ENCODE measurements around the gene CFAP299.

Gene CFAP299

DNA sequence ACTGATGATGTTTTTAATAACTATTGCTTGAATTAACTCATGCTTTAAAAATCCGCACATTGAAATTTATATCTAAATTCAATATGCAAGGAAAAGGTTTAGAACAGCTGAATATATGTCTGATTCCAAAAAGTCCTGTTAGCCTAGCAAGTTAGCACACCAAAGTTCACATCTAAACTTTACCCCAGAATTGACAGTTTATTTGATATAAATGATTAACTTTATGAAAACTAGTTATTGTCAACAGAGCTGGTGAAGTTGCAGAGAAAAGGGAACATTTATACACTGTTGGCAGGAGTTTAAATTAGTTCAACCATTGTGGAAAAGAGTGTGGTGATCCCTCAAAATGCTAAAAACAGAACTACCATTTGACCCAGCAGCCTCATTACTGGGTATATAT is 574.4 kb downstream of the CFAP299 start:
- TF ChIP-seq, protein P1, sequence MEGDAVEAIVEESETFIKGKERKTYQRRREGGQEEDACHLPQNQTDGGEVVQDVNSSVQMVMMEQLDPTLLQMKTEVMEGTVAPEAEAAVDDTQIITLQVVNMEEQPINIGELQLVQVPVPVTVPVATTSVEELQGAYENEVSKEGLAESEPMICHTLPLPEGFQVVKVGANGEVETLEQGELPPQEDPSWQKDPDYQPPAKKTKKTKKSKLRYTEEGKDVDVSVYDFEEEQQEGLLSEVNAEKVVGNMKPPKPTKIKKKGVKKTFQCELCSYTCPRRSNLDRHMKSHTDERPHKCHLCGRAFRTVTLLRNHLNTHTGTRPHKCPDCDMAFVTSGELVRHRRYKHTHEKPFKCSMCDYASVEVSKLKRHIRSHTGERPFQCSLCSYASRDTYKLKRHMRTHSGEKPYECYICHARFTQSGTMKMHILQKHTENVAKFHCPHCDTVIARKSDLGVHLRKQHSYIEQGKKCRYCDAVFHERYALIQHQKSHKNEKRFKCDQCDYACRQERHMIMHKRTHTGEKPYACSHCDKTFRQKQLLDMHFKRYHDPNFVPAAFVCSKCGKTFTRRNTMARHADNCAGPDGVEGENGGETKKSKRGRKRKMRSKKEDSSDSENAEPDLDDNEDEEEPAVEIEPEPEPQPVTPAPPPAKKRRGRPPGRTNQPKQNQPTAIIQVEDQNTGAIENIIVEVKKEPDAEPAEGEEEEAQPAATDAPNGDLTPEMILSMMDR (IDR thresholded peaks at IDR 0.05; ENCODE audit: low read length, missing control alignments), result no peak
- no peak for DNase-seq (ENCODE audit: low read depth)
- H3K4me3 ChIP-seq (replicated peaks; ENCODE audit: low read depth, low read length), result no peak overlapping the region

DNA sequence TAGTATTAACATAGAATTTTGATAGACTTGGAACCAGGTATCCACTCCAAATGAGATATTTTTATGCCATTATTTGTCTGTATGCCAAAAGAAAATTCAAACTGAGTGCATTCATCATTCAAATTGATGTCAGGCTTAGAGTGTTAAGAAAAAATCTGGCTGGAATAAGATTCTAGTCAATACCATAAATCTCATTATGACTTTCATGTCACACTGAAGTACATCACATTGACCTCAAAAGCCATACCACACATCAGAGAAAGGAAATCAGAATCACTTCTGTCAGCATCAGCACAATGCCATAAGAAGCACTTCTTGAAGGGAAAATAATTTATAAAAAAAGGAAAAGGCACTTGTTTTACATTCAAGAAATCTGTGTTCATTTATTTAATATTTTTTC is 575.9 kb downstream of the CFAP299 start:
- DNase-seq (ENCODE audit: low read depth), result no peak
- TF ChIP-seq, protein P1 (IDR thresholded peaks at IDR 0.05; ENCODE audit: low read length, missing control alignments), result no peak
- H3K4me3 ChIP-seq (replicated peaks; ENCODE audit: low read depth, low read length), result no peak overlapping the region

DNA sequence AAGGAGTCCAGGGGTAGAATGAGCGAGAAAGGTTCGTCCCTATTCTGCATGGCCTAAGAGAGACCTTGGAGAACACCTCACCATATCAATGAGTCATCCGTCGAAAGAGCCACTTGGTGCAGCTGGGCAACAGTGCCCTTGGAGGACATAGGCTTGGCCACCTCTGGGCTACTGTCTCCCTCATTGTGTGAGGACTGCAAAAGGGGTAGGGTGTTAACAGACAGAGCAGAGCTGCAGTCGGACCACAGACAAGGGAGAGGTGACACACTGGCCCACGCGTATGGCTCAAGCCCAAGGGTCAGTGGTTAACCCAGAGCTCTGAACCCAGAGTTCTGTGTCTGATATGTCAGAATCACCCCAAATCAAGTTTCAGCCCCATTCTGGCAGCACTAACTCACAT is 576.8 kb downstream of the CFAP299 start:
- TF ChIP-seq, protein P1 (IDR thresholded peaks at IDR 0.05; ENCODE audit: low read length, missing control alignments), result no peak
- H3K4me3 ChIP-seq (replicated peaks; ENCODE audit: low read depth, low read length), result no peak overlapping the region
- DNase-seq (ENCODE audit: low read depth), result no peak

DNA sequence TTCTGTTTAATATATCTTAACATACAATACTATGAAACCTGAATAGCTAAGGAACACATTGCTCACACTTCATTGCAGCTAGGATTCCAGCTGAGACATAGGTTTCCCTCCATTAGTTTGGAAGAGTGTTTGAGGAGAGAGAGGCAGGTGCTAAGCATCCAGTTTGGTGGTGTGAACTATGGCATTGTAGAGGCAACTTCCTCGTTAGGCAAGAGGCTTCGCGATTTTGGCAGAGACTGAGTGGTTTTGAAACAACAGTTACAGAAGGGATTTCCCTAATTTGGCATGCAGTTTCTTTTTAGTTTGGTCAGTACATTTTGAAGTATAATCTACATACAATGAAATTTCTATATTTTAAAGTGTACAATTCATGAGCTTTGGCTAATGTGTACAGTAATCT is 577.9 kb downstream of the CFAP299 start:
- peak; percentile 3 for DNase-seq (ENCODE audit: low read depth)
- H3K4me3 ChIP-seq (replicated peaks; ENCODE audit: low read depth, low read length), result no peak overlapping the region
- TF ChIP-seq, protein P1 (IDR thresholded peaks at IDR 0.05; ENCODE audit: low read length, missing control alignments), result no peak

DNA sequence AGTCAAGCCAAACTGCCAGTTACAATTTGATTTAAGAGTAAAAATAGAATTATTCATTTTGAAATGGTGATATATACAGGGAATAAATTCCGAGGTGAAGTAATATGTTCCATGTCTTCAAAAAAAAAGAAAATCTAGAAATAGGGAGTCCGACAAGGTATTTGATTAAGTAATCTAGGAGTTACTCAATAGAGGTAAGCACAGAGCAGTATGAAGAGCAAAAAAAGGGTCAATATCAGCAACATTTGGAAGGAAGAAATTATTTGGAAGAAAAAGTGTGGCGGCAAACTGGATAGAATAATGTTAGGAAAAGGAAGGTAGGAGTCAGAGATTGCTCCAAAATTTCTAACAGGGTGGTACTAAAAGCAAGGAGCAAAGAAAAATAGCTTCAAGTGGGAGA is 581.2 kb downstream of the CFAP299 start:
- TF ChIP-seq, protein P1 (IDR thresholded peaks at IDR 0.05; ENCODE audit: low read length, missing control alignments), result no peak
- H3K4me3 ChIP-seq (replicated peaks; ENCODE audit: low read depth, low read length), result no peak overlapping the region
- no peak for DNase-seq (ENCODE audit: low read depth)

DNA sequence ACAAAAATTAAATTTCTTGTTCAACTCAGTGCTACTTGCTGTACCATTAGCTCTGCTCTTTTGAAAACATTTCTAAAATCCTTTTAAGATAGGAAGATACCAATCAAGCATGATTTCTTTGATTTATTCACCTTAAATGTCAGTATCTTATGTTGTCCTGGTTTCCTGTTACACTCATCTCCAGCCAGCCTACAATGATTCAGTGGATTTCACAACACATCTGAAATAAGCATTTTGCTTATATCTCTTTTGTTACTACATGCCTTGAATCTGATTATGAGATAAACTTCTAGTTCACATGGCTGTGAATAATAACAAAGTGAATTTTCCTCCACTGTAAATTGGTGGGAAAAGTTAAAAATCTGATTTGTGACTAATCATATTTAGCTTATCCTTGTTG is 582.5 kb downstream of the CFAP299 start:
- DNase-seq (ENCODE audit: low read depth), result peak; percentile 20
- TF ChIP-seq, protein P1 (IDR thresholded peaks at IDR 0.05; ENCODE audit: low read length, missing control alignments), result no peak
- no peak overlapping the region for H3K4me3 ChIP-seq (replicated peaks; ENCODE audit: low read depth, low read length)

DNA sequence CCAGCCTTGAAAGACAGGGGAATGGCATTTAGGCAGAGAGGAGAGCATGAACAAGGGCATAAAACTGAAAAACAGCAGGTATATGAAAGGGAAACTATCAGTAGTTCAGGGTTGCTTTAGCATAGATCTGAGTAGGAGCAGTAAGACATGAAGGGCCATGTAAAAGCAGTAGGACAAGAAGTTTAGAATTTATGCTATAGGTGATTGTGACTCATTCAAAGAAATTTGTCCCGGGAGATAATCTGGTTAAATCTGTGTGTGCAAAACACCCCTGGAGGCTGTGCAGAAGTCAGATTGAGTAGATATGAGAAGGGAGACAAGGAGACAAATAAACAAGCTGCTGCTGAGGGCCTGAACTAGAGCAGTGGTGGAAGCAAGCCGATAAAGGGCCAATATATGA is 585.9 kb downstream of the CFAP299 start:
- TF ChIP-seq, protein P1 (IDR thresholded peaks at IDR 0.05; ENCODE audit: low read length, missing control alignments), result no peak
- no peak for DNase-seq (ENCODE audit: low read depth)
- H3K4me3 ChIP-seq (replicated peaks; ENCODE audit: low read depth, low read length), result no peak overlapping the region

Measured in fibroblast of pulmonary artery (primary cell).